ENCODE data around the gene FZD2. TPM values are rescaled to one million over a fixed set of nuclear protein-coding genes. Genes with fewer than 3 reads are reported as not detected.
A peak's percentile ranks its signal among the peaks of the same experiment; 100 is the strongest.

Gene FZD2
- total RNA-seq, 4 donors from 2014 or later = 0.54 to 2.1 TPM; not detected in 2

DNA sequence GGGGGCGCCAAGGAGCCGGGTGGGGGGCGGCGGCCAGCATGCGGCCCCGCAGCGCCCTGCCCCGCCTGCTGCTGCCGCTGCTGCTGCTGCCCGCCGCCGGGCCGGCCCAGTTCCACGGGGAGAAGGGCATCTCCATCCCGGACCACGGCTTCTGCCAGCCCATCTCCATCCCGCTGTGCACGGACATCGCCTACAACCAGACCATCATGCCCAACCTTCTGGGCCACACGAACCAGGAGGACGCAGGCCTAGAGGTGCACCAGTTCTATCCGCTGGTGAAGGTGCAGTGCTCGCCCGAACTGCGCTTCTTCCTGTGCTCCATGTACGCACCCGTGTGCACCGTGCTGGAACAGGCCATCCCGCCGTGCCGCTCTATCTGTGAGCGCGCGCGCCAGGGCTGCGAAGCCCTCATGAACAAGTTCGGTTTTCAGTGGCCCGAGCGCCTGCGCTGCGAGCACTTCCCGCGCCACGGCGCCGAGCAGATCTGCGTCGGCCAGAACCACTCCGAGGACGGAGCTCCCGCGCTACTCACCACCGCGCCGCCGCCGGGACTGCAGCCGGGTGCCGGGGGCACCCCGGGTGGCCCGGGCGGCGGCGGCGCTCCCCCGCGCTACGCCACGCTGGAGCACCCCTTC lies 484 bp downstream of the FZD2 start:
- H3K27ac ChIP-seq = peak overlapping the region in 3 of 4 donors; percentile 52 to 73 (median 64)
- TF ChIP-seq POLR2A (IDR thresholded peaks at IDR 0.05) = no peak
- TF ChIP-seq, protein P1, sequence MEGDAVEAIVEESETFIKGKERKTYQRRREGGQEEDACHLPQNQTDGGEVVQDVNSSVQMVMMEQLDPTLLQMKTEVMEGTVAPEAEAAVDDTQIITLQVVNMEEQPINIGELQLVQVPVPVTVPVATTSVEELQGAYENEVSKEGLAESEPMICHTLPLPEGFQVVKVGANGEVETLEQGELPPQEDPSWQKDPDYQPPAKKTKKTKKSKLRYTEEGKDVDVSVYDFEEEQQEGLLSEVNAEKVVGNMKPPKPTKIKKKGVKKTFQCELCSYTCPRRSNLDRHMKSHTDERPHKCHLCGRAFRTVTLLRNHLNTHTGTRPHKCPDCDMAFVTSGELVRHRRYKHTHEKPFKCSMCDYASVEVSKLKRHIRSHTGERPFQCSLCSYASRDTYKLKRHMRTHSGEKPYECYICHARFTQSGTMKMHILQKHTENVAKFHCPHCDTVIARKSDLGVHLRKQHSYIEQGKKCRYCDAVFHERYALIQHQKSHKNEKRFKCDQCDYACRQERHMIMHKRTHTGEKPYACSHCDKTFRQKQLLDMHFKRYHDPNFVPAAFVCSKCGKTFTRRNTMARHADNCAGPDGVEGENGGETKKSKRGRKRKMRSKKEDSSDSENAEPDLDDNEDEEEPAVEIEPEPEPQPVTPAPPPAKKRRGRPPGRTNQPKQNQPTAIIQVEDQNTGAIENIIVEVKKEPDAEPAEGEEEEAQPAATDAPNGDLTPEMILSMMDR (IDR thresholded peaks at IDR 0.05) = no peak
- H3K4me3 ChIP-seq = peak overlapping the region; percentile 47 to 66 (median 62)
- no peaks in the 10 kb centered on the region for H3K9me3 ChIP-seq
- no peaks in the 10 kb centered on the region for H3K27me3 ChIP-seq
- no peaks in the 10 kb centered on the region for H3K36me3 ChIP-seq
- peaks cover 0 to 25% (median 5%) of the 10 kb centered on the region in 4 donors for H3K4me1 ChIP-seq
- peak in 2 of 3 donors; percentile 38 to 62 for DNase-seq

DNA sequence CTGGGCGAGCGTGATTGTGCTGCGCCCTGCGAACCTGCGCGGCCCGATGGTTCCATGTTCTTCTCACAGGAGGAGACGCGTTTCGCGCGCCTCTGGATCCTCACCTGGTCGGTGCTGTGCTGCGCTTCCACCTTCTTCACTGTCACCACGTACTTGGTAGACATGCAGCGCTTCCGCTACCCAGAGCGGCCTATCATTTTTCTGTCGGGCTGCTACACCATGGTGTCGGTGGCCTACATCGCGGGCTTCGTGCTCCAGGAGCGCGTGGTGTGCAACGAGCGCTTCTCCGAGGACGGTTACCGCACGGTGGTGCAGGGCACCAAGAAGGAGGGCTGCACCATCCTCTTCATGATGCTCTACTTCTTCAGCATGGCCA lies 1.0 kb downstream of the FZD2 start:
- no peak for TF ChIP-seq POLR2A (IDR thresholded peaks at IDR 0.05)
- TF ChIP-seq, protein P1 (IDR thresholded peaks at IDR 0.05) = no peak
- Histone ChIP-seq H3K9me3 (no peaks in the 10 kb centered on the region), H3K36me3 (no peaks in the 10 kb centered on the region), H3K27me3 (no peaks in the 10 kb centered on the region), H3K4me3 (peak overlapping the region in 3 of 4 donors; percentile 60 to 66 (median 65)), H3K4me1 (peaks cover 0 to 25% (median 5%) of the 10 kb centered on the region in 4 donors), H3K27ac (peak overlapping the region in 1 of 4 donors; percentile 73)
- no peak for DNase-seq

DNA sequence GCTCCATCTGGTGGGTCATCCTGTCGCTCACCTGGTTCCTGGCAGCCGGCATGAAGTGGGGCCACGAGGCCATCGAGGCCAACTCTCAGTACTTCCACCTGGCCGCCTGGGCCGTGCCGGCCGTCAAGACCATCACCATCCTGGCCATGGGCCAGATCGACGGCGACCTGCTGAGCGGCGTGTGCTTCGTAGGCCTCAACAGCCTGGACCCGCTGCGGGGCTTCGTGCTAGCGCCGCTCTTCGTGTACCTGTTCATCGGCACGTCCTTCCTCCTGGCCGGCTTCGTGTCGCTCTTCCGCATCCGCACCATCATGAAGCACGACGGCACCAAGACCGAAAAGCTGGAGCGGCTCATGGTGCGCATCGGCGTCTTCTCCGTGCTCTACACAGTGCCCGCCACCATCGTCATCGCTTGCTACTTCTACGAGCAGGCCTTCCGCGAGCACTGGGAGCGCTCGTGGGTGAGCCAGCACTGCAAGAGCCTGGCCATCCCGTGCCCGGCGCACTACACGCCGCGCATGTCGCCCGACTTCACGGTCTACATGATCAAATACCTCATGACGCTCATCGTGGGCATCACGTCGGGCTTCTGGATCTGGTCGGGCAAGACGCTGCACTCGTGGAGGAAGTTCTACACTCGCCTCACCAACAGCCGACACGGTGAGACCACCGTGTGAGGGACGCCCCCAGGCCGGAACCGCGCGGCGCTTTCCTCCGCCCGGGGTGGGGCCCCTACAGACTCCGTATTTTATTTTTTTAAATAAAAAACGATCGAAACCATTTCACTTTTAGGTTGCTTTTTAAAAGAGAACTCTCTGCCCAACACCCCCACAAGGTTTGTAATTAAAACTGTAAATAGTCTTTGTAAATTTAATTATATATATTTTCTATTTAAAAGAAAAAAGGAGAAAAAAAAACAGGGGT lies 1.7 kb downstream of the FZD2 start:
- Histone ChIP-seq H3K9me3 (no peaks in the 10 kb centered on the region), H3K36me3 (no peaks in the 10 kb centered on the region), H3K27me3 (no peaks in the 10 kb centered on the region), H3K4me3 (peak overlapping the region in 1 of 4 donors; percentile 14), H3K4me1 (peaks cover 0 to 25% (median 5%) of the 10 kb centered on the region in 4 donors), H3K27ac (no peak overlapping the region)
- TF ChIP-seq, protein P1 (IDR thresholded peaks at IDR 0.05) = no peak
- no peak for TF ChIP-seq POLR2A (IDR thresholded peaks at IDR 0.05)
- DNase-seq = no peak

DNA sequence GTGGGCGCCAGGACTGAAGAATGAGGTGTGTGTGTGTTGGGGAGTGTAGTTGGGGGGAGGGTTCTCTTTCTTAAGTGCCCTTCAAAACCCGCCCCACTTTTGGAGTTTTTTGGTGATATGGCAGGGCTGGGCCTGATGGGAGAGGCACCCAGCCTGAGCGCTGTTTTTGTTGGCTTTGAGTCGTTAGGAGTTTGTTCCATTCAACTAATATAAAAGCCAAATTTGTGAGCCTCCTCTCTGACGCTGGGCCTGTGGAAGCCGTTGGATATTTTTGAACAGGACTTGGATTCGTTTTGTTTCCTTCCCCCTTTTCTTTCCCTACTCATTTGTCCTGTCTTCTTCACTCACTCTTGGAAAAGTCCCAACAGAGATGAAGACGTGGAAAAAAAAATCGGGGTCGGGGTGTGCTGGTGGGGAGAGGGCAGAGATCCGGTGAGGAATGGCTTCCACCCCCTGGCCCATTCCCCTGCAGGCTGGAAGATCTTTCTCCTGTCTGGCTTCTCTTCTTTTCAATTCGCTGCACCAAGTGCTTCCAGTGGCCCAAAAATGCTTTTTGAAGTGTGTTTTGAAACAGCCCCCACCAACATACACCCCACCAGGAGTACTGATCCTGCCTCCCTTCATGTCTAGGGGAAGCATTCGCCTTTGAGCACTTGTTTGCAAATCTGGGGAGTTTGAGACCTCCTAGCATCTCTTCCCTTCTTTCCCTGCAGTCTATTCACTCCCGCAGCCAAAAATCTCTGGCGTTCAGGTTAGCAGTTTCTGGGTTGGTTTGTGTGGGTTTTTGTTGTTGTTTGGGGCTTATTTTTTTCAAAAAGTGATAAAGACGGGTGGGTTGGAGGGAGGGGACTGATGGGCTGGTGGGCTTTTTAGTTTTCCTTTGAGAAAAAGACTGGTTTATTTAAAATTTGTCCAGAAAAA lies 2.6 kb downstream of the FZD2 start:
- Histone ChIP-seq H3K36me3 (no peaks in the 10 kb centered on the region), H3K4me1 (peaks cover 0 to 25% (median 5%) of the 10 kb centered on the region in 4 donors), H3K27me3 (no peaks in the 10 kb centered on the region), H3K9me3 (no peaks in the 10 kb centered on the region), H3K4me3 (no peak overlapping the region), H3K27ac (no peak overlapping the region)
- TF ChIP-seq, protein P1 (IDR thresholded peaks at IDR 0.05) = no peak
- TF ChIP-seq POLR2A (IDR thresholded peaks at IDR 0.05) = no peak
- no peak for DNase-seq

DNA sequence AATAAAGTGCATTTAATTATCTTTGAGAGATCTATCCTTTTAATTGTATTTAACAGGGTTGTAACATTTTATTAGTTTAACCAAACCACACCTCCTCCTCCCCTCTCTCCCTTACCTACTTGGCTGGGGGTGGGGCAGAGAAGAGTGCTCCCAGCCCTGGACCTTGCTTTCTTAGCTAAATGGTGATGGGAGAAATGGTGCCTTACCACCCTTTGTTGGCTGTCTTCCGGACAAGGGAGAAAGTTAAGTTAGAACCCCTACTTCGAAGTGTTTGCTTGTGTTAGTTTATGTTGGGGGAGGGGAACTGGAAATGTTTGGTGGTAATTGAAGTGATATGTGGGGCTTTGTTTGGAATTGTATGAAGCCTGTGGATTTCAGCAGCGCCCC lies 3.9 kb downstream of the FZD2 start:
- TF ChIP-seq POLR2A (IDR thresholded peaks at IDR 0.05) = no peak
- TF ChIP-seq, protein P1 (IDR thresholded peaks at IDR 0.05) = no peak
- Histone ChIP-seq H3K27me3 (no peaks in the 10 kb centered on the region), H3K9me3 (peaks cover 0 to 5% (median 0%) of the 10 kb centered on the region in 4 donors), H3K4me3 (no peak overlapping the region), H3K36me3 (no peaks in the 10 kb centered on the region), H3K4me1 (peaks cover 0 to 21% (median 3%) of the 10 kb centered on the region in 4 donors), H3K27ac (no peak overlapping the region)
- no peak for DNase-seq

All from Peyer's patch (tissue), 4 donors.